HL-60 (cell line): ENCODE measurements around the gene KRT15.

ENCODE experiments used
- DNase-seq, 2 experiments: peaks; one replicate each; pipeline ENCODE4 v3.0.0-alpha.2; 2010 to 2020; ENCODE audit warnings: low read depth in 1 of 2, low spot score in 1 of 2
- H3K27ac ChIP-seq: fragments of 250-450 bp; sonication (Bioruptor Pico); replicated peaks from 2 replicates; pipeline ENCODE4 v1.5.1; 2020; ENCODE audit warnings: mild to moderate bottlenecking, moderate library complexity
- H3K27me3 ChIP-seq: fragments of 250-450 bp; sonication (Bioruptor Pico); 2 replicates; pipeline ENCODE4 v1.5.1; 2021; ENCODE audit warnings: mild to moderate bottlenecking, moderate library complexity; ENCODE audit not compliant: insufficient read depth, poor library complexity, severe bottlenecking
- H3K4me3 ChIP-seq: replicated peaks from 2 replicates; pipeline ENCODE4 v1.5.1; 2011; ENCODE audit warnings: mild to moderate bottlenecking, control low read depth, low read length; ENCODE audit not compliant: insufficient read depth
- CTCF ChIP-seq: IDR thresholded peaks from one replicate; pipeline ENCODE4 v1.5.1; 2011; ENCODE audit warnings: low read length, control low read depth, inconsistent platforms; ENCODE audit not compliant: insufficient read depth
- GABPA ChIP-seq: IDR thresholded peaks from 2 replicates; pipeline ENCODE4 v1.6.1; 2012; ENCODE audit warnings: low read depth
- POLR2AphosphoS5 ChIP-seq: IDR thresholded peaks from 2 replicates; pipeline ENCODE4 v1.6.1; 2012; ENCODE audit warnings: low read depth
- REST ChIP-seq: IDR thresholded peaks from 2 replicates; pipeline ENCODE4 v1.6.1; 2012; ENCODE audit warnings: low read depth; ENCODE audit not compliant: insufficient replicate concordance
- SPI1 ChIP-seq: IDR thresholded peaks from 2 replicates; pipeline ENCODE4 v1.6.1; 2012; ENCODE audit warnings: low read depth, mild to moderate bottlenecking, borderline replicate concordance

Gene KRT15

GRCh38 chr17:41483991-41484826 is 34.5 kb downstream of the KRT15 start:
- H3K4me3 ChIP-seq = no peak overlapping the region
- TF ChIP-seq POLR2AphosphoS5 (no peak), REST (no peak), CTCF (no peak), SPI1 (no peak), GABPA (no peak)
- no peak overlapping the region for H3K27ac ChIP-seq
- H3K27me3 ChIP-seq = no peaks in the 10 kb centered on the region
- no peak for DNase-seq

- DNase-seq = no peak
- Histone ChIP-seq H3K4me3 (no peak overlapping the region), H3K27me3 (no peaks in the 10 kb centered on the region), H3K27ac (no peak overlapping the region)
- no peak for TF ChIP-seq POLR2AphosphoS5
- no peak for TF ChIP-seq SPI1
Observed at GRCh38 chr17:41483531-41483930, 35.2 kb downstream of the KRT15 start.

GRCh38 chr17:41481036-41481435 is 37.7 kb downstream of the KRT15 start, which contains the start of gene KRT35:
KRT35 (minus strand) TSS chr17:41481151; CDS start chr17:41481097, 54 bp downstream.
- TF ChIP-seq POLR2AphosphoS5 (no peak), GABPA (no peak), SPI1 (no peak), CTCF (no peak), REST (no peak)
- Histone ChIP-seq H3K27ac (no peak within 1 kb of the TSS), H3K4me3 (no peak within 1 kb of the TSS), H3K27me3 (no peaks in the 10 kb centered on the region)
- DNase-seq = no peak

GRCh38 chr17:41480581-41480980 is 38.1 kb downstream of the KRT15 start:
- no peaks in the 10 kb centered on the region for H3K27me3 ChIP-seq
- TF ChIP-seq GABPA (no peak), REST (no peak), CTCF (no peak), SPI1 (no peak), POLR2AphosphoS5 (no peak)
- no peak for DNase-seq
- H3K4me3 ChIP-seq = no peak overlapping the region
- H3K27ac ChIP-seq = no peak overlapping the region
